ENCODE data around the gene SLC48A1.

Gene SLC48A1

GRCh38 chr12:47820631-47821345 is 47.8 kb downstream of the SLC48A1 start:
- in situ Hi-C loops (cut with HindIII; ENCODE audit: low sequenced_read_pairs), result no loop called here

DNA sequence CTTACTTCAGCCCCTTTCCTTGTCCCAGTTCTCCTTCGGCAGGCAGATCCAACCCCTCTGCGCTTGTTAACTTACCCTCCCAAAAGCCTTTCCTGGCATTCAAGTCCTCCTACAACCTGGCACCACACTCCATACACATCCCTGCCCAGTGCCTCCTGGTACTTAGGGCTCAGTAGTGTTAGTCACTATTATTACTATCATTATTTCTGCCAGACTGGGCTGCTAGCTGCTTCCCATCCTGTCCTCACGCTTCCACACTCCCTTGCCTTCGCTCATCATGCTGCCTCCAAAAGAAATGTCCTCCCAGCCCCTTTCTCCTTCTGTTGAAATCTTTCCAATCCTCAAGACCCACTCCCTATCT is 48.3 kb downstream of the SLC48A1 start:
- in situ Hi-C loops (cut with HindIII; ENCODE audit: low sequenced_read_pairs), result no loop called here

GRCh38 chr12:47822401-47822800 is 49.4 kb downstream of the SLC48A1 start:
- in situ Hi-C loops (cut with HindIII; ENCODE audit: low sequenced_read_pairs), result no loop called here

GRCh38 chr12:47822863-47823262 is 49.8 kb downstream of the SLC48A1 start:
- in situ Hi-C loops (cut with HindIII; ENCODE audit: low sequenced_read_pairs), result no loop called here

- in situ Hi-C loops (cut with HindIII; ENCODE audit: low sequenced_read_pairs), result no loop called here
Measured at GRCh38 chr12:47823422-47824086, 50.5 kb downstream of the SLC48A1 start.

DNA sequence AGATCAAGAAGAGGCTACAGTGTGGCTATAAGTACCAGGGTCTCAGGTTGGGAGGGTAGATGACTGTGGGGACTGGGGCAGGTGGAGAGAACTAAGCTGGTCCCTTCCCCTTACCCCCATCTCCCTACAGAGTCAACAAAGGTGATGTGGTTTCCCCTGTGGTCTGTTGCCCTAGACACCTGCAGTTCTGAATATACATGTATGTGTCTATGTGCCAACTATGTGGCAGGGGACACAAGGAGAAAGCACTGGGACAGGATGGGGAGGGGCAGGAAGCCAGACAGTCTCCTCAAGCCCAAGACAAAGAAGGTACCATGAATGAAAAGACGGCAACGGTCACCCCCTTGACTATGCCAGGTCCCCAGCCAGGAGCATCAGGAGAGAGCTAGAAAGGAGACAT is 51.2 kb downstream of the SLC48A1 start:
- in situ Hi-C loops (cut with HindIII; ENCODE audit: low sequenced_read_pairs), result no loop called here

GRCh38 chr12:47824635-47825034 is 51.6 kb downstream of the SLC48A1 start:
- in situ Hi-C loops (cut with HindIII; ENCODE audit: low sequenced_read_pairs), result no loop called here

GRCh38 chr12:47825173-47825639 is 52.2 kb downstream of the SLC48A1 start:
- in situ Hi-C loops (cut with HindIII; ENCODE audit: low sequenced_read_pairs), result no loop called here

GRCh38 chr12:47828008-47828975 is 55.3 kb downstream of the SLC48A1 start:
- in situ Hi-C loops (cut with HindIII; ENCODE audit: low sequenced_read_pairs), result no loop called here

DNA sequence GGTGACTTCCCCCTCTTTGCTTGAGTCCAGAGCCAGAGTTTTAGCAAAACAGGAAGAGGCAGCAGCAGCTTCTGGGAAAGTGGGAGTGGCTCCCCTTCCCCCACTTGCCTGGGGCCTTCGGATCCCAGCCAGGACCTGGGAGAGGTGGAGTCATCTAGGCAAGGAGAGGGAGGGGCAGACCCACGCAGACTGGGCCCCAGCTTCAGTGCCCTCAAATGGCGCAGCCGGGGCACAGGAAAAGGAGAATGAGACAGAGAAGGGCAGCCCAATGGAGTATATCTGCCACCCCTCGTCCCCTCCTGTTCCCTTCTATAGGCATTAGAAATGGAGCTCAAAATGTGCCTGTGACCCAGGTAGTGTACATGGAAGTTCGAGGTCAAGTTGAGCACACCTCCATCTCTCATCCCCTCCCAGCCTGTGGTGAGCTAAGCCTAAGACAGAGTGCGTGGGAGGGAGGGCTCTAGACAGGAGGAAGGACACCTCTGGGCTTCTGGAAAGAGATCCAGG is 56.0 kb downstream of the SLC48A1 start:
- in situ Hi-C loops (cut with HindIII; ENCODE audit: low sequenced_read_pairs), result no loop called here

- in situ Hi-C loops (cut with HindIII; ENCODE audit: low sequenced_read_pairs), result no loop called here
Measured at GRCh38 chr12:47829584-47829983, 56.5 kb downstream of the SLC48A1 start.
